Tibial nerve (tissue), 3 donors: ENCODE data around the gene CERS6.

ENCODE experiments used
- EP300 ChIP-seq, 2 donors: sonication (generic); formaldehyde crosslinking; IDR thresholded peaks; one replicate each; pipeline ENCODE4 v1.6.1; 2017; ENCODE audit warnings: antibody characterized with exemption in 2 of 2, mild to moderate bottlenecking in 1 of 2
- POLR2A ChIP-seq, 2 donors: fragments of 450-650 bp; IDR thresholded peaks; one replicate each; pipeline ENCODE4 v1.6.1; 2017; ENCODE audit warnings: antibody characterized with exemption in 2 of 2, mild to moderate bottlenecking in 2 of 2, moderate library complexity in 2 of 2

GRCh38 chr2:168482952-168483831 is 27.1 kb downstream of the CERS6 start:
- TF ChIP-seq POLR2A (IDR thresholded peaks at IDR 0.05) (no peak), EP300 (IDR thresholded peaks at IDR 0.05) (no peak)
